Sigmoid colon (tissue), 4 donors: ENCODE data around the gene CASP12.

Experiments
- CTCF ChIP-seq, 4 experiments: fragments of 450-650 bp in 3 of 4; fragments of 200-600 bp in 1 of 4; IDR thresholded peaks; one replicate each; pipeline ENCODE4 v1.5.1; 2016 to 2019; ENCODE audit warnings: antibody characterized with exemption in 4 of 4, mild to moderate bottlenecking in 3 of 4, moderate library complexity in 2 of 4
- EP300 ChIP-seq, 4 donors: sonication (generic); formaldehyde crosslinking; IDR thresholded peaks; one replicate each; pipeline ENCODE4 v1.6.1; 2017; ENCODE audit warnings: antibody characterized with exemption in 4 of 4
- POLR2AphosphoS5 ChIP-seq, 4 donors: sonication (generic); formaldehyde crosslinking; IDR thresholded peaks; one replicate each; pipeline ENCODE4 v1.6.1; 2017; ENCODE audit warnings: antibody characterized with exemption in 4 of 4

- no peak for TF ChIP-seq EP300 (IDR thresholded peaks at IDR 0.05)
- no peak for TF ChIP-seq CTCF (IDR thresholded peaks at IDR 0.05)
- no peak for TF ChIP-seq POLR2AphosphoS5 (IDR thresholded peaks at IDR 0.05)
Observed at GRCh38 chr11:104898685-104899013, 389 bp upstream of the CASP12 start.
